ENCODE results near the gene UBP1. TPM values are rescaled to one million over a fixed set of nuclear protein-coding genes. Genes with fewer than 3 reads are reported as not detected.
A peak's percentile ranks its signal among the peaks of the same experiment; 100 is the strongest.

UBP1 gene
- total RNA-seq, 1 experiment from 2014 or later: 90.8 TPM

GRCh38 chr3:33428734-33429133, 11.5 kb downstream of the UBP1 start:
- CTCF ChIA-PET: interaction anchor here (0.7 to 1.1 kb wide), 3 partner anchors 8 to 360 kb away, joined by 3 to 7 read pairs (median 3); no protein-coding TSS in a partner anchor

GRCh38 chr3:33426630-33427317, 13.4 kb downstream of the UBP1 start:
- H3K27ac Mint-ChIP-seq (ENCODE audit: unreplicated experiment): no peak overlapping the region
- ChIA-PET CTCF (interaction anchor here (0.6 kb wide), 1 partner anchor 329 kb away, joined by 5 read pairs; no protein-coding TSS in a partner anchor), POLR2A (no interaction called here)
- no peaks in the 10 kb centered on the region for H3K27me3 Mint-ChIP-seq (ENCODE audit: insufficient read depth, unreplicated experiment)
- no peak for TF ChIP-seq CTCF (IDR thresholded peaks at IDR 0.05; ENCODE audit: insufficient read depth in 1 of 2, low read depth in 1 of 2, low read length in 1 of 2, severe bottlenecking in 1 of 2, unreplicated experiment in 1 of 2)
- no peaks in the 10 kb centered on the region for H3K9me3 ChIP-seq
- no peaks in the 10 kb centered on the region for H3K9me3 Mint-ChIP-seq (ENCODE audit: unreplicated experiment)
- peaks cover 25% of the 10 kb centered on the region for H3K4me1 Mint-ChIP-seq (ENCODE audit: low read depth, unreplicated experiment)
- DNase-seq: peak in 1 of 2 experiments; percentile 4
- peaks cover 24% of the 10 kb centered on the region for H3K4me1 ChIP-seq
- H3K36me3 ChIP-seq (ENCODE audit: control insufficient read depth, insufficient read depth, low read length): peaks cover 2% of the 10 kb centered on the region; the same call in 1 of the 2 replicates
- no peak overlapping the region for H3K4me3 ChIP-seq (ENCODE audit: low read depth, low read length)
- H3K27me3 ChIP-seq (replicated peaks; ENCODE audit: control insufficient read depth, insufficient read depth, low read length): no peaks in the 10 kb centered on the region
- BruUV-seq (replicated peaks): no TSS peak
- H3K4me3 Mint-ChIP-seq (ENCODE audit: unreplicated experiment): no peak overlapping the region
- intact Hi-C loops (cut with micrococcal nuclease; ENCODE audit: unreplicated experiment): no loop called here
- peaks cover 46% of the 10 kb centered on the region for H3K36me3 Mint-ChIP-seq (ENCODE audit: insufficient read depth, unreplicated experiment)

More at GRCh38 chr3:33428734-33429133, 11.5 kb downstream of the UBP1 start:
- no peak for TF ChIP-seq CTCF (IDR thresholded peaks at IDR 0.05; ENCODE audit: insufficient read depth in 1 of 2, low read depth in 1 of 2, low read length in 1 of 2, severe bottlenecking in 1 of 2, unreplicated experiment in 1 of 2)
- H3K4me1 ChIP-seq: peaks cover 30% of the 10 kb centered on the region
- H3K9me3 ChIP-seq: no peaks in the 10 kb centered on the region
- no TSS peak for BruUV-seq (replicated peaks)
- no peaks in the 10 kb centered on the region for H3K27me3 Mint-ChIP-seq (ENCODE audit: insufficient read depth, unreplicated experiment)
- POLR2A ChIA-PET: interaction anchor here (0.6 kb wide), 2 partner anchors 64 to 187 kb away, joined by 6 to 8 read pairs; no protein-coding TSS in a partner anchor
- peaks cover 25% of the 10 kb centered on the region for H3K4me1 Mint-ChIP-seq (ENCODE audit: low read depth, unreplicated experiment)
- H3K27me3 ChIP-seq (replicated peaks; ENCODE audit: control insufficient read depth, insufficient read depth, low read length): no peaks in the 10 kb centered on the region
- intact Hi-C loops (cut with micrococcal nuclease; ENCODE audit: unreplicated experiment): no loop called here
- no peaks in the 10 kb centered on the region for H3K9me3 Mint-ChIP-seq (ENCODE audit: unreplicated experiment)
- H3K4me3 ChIP-seq (ENCODE audit: low read depth, low read length): no peak overlapping the region
- no peaks in the 10 kb centered on the region; the same call in 1 of the 2 replicates for H3K36me3 ChIP-seq (ENCODE audit: control insufficient read depth, insufficient read depth, low read length)
- H3K4me3 Mint-ChIP-seq (ENCODE audit: unreplicated experiment): no peak overlapping the region
- H3K27ac Mint-ChIP-seq (ENCODE audit: unreplicated experiment): peak overlapping the region; percentile 2
- peaks cover 30% of the 10 kb centered on the region for H3K36me3 Mint-ChIP-seq (ENCODE audit: insufficient read depth, unreplicated experiment)
- DNase-seq: no peak

- ChIA-PET POLR2A (no interaction called here), CTCF (no interaction called here)
- intact Hi-C loops (cut with micrococcal nuclease; ENCODE audit: unreplicated experiment): no loop called here
- H3K36me3 ChIP-seq (ENCODE audit: control insufficient read depth, insufficient read depth, low read length): peaks cover 2% of the 10 kb centered on the region; the same call in 1 of the 2 replicates
- H3K27me3 Mint-ChIP-seq (ENCODE audit: insufficient read depth, unreplicated experiment): no peaks in the 10 kb centered on the region
- H3K4me3 Mint-ChIP-seq (ENCODE audit: unreplicated experiment): no peak overlapping the region
- peaks cover 24% of the 10 kb centered on the region for H3K4me1 ChIP-seq
- H3K36me3 Mint-ChIP-seq (ENCODE audit: insufficient read depth, unreplicated experiment): peaks cover 53% of the 10 kb centered on the region
- H3K9me3 Mint-ChIP-seq (ENCODE audit: unreplicated experiment): no peaks in the 10 kb centered on the region
- H3K9me3 ChIP-seq: no peaks in the 10 kb centered on the region
- no peak overlapping the region for H3K27ac Mint-ChIP-seq (ENCODE audit: unreplicated experiment)
- no peak overlapping the region for H3K4me3 ChIP-seq (ENCODE audit: low read depth, low read length)
- H3K27me3 ChIP-seq (replicated peaks; ENCODE audit: control insufficient read depth, insufficient read depth, low read length): no peaks in the 10 kb centered on the region
- BruUV-seq (replicated peaks): no TSS peak
- no peak for TF ChIP-seq CTCF (IDR thresholded peaks at IDR 0.05; ENCODE audit: insufficient read depth in 1 of 2, low read depth in 1 of 2, low read length in 1 of 2, severe bottlenecking in 1 of 2, unreplicated experiment in 1 of 2)
- no peak for DNase-seq
- peaks cover 24% of the 10 kb centered on the region for H3K4me1 Mint-ChIP-seq (ENCODE audit: low read depth, unreplicated experiment)
Observed at GRCh38 chr3:33426068-33426467, 14.1 kb downstream of the UBP1 start.

Data from Caco-2 (cell line).